Esophagus muscularis mucosa (tissue), 3 donors: ENCODE data around the gene THSD4.

Source experiments
- POLR2A ChIP-seq: fragments of 450-650 bp; IDR thresholded peaks from one replicate; pipeline ENCODE4 v1.6.1; 2017; ENCODE audit warnings: antibody characterized with exemption, moderate library complexity, mild to moderate bottlenecking, low read depth
- TF ChIP-seq, protein P1 (sequence below), 3 experiments: fragments of 200-600 bp in 2 of 3; fragments of 450-650 bp in 1 of 3; sonication (generic) in 2 of 3; IDR thresholded peaks; one replicate each; pipeline ENCODE4 v1.5.1; 2017 to 2019; ENCODE audit warnings: antibody characterized with exemption in 3 of 3, mild to moderate bottlenecking in 2 of 3, moderate library complexity in 1 of 3

GRCh38 chr15:71109130-71109529 lies 6.1 kb upstream of the THSD4 start:
- TF ChIP-seq, protein P1, sequence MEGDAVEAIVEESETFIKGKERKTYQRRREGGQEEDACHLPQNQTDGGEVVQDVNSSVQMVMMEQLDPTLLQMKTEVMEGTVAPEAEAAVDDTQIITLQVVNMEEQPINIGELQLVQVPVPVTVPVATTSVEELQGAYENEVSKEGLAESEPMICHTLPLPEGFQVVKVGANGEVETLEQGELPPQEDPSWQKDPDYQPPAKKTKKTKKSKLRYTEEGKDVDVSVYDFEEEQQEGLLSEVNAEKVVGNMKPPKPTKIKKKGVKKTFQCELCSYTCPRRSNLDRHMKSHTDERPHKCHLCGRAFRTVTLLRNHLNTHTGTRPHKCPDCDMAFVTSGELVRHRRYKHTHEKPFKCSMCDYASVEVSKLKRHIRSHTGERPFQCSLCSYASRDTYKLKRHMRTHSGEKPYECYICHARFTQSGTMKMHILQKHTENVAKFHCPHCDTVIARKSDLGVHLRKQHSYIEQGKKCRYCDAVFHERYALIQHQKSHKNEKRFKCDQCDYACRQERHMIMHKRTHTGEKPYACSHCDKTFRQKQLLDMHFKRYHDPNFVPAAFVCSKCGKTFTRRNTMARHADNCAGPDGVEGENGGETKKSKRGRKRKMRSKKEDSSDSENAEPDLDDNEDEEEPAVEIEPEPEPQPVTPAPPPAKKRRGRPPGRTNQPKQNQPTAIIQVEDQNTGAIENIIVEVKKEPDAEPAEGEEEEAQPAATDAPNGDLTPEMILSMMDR (IDR thresholded peaks at IDR 0.05) = no peak
- no peak for TF ChIP-seq POLR2A
